ENCODE results near the gene GTPBP1.

The GTPBP1 gene

DNA sequence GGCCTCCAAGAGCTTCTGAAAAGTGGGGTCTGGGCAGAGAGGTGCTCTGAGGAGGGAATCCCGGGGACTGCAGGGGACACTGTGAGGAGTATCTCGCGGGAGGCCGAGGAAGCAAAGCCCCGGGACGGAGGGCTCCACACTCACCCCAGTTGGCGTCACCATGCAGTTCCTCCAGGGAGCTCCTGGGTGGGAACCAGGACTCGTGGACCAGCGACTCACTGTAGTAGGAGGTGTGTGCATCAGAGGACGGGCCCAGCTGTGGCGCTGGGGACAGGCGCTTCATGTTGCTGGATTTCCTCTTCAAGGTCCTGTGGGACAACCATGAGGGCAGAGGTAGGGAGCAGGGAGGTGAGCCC lies 45.3 kb downstream of the GTPBP1 start:
- no peak for TF ChIP-seq CTCF (IDR thresholded peaks at IDR 0.05; ENCODE audit: low read depth, low read length, missing control alignments)
- no peak for DNase-seq (ENCODE audit: extremely low read depth, low read depth)
- H3K4me3 ChIP-seq (replicated peaks; ENCODE audit: low read depth, low read length) = no peak overlapping the region

- TF ChIP-seq CTCF (IDR thresholded peaks at IDR 0.05; ENCODE audit: low read depth, low read length, missing control alignments) = no peak
- no peak overlapping the region for H3K4me3 ChIP-seq (replicated peaks; ENCODE audit: low read depth, low read length)
- no peak for DNase-seq (ENCODE audit: extremely low read depth, low read depth)
Measured at GRCh38 chr22:38751422-38752346, 45.9 kb downstream of the GTPBP1 start.

- TF ChIP-seq CTCF (IDR thresholded peaks at IDR 0.05; ENCODE audit: low read depth, low read length, missing control alignments) = no peak
- H3K4me3 ChIP-seq (replicated peaks; ENCODE audit: low read depth, low read length) = peak overlapping the region; percentile 71
Measured at GRCh38 chr22:38753948-38754750, 48.4 kb downstream of the GTPBP1 start.

DNA sequence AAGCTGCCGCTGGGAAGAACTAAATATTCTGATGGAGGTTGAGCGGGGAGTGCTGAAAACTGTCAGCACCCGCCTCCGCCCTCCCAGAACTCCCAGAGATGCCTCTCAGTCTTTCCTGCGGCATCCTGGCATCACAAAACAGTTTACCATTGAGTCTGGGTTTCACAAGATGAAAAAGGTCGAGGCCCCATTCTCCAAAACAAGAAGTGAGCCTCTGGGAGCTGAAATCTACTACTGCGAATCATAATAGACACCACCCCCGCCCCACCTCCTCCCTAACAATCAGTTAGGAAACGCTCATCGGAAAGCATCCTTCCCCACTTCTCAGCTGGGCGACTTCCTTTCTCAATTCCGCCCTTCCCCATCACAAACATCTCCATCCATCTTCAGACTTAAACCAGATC lies 49.0 kb downstream of the GTPBP1 start:
- DNase-seq (ENCODE audit: extremely low read depth, low read depth) = no peak
- peak overlapping the region; percentile 71 for H3K4me3 ChIP-seq (replicated peaks; ENCODE audit: low read depth, low read length)
- no peak for TF ChIP-seq CTCF (IDR thresholded peaks at IDR 0.05; ENCODE audit: low read depth, low read length, missing control alignments)

More at GRCh38 chr22:38753948-38754750, 48.4 kb downstream of the GTPBP1 start:
- peak; percentile 26 for DNase-seq (ENCODE audit: extremely low read depth, low read depth)

DNA sequence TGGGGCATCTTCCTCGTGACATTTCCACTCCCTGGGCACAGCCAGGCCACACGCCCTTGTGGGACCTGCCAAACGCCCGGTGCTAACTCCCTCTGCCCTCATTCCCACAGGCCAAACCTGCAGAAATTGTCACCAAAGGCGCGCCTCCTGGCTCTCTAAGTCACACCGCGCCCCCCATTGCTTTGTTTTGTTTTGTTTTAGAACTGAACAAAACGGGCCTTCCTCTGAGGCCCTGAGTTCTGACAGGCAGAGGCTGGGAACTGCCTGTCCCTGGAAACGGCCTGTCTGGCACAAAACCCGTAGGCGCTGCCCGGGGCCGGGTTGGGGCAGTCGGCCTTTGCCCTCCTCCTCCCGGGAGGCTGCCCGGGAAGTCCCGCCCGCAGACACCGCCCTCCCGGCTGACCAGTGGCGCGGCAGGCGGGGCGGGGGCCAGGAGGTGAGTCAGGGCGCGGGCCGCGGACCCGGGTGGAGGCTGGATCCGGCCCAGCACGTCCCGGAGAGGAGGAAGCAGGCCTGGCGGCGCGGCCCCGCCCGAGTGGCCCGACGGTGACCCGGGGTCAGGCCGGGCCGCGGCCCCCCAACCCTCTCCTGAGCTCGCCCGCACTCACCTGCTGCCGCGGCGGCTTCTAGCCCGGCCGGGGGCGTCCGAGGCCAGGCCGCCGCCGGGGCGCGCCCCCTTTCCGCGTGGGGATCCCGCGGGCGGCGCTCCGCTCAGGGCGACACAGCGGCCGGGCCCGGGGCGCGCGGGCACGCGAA lies 49.6 kb downstream of the GTPBP1 start:
- H3K4me3 ChIP-seq (replicated peaks; ENCODE audit: low read depth, low read length) = peak overlapping the region; percentile 71
- TF ChIP-seq CTCF (IDR thresholded peaks at IDR 0.05; ENCODE audit: low read depth, low read length, missing control alignments) = no peak
- DNase-seq (ENCODE audit: extremely low read depth, low read depth) = no peak

- no peak for TF ChIP-seq CTCF (IDR thresholded peaks at IDR 0.05; ENCODE audit: low read depth, low read length, missing control alignments)
- no peak for DNase-seq (ENCODE audit: extremely low read depth, low read depth)
- peak within 1 kb of the TSS; percentile 71 for H3K4me3 ChIP-seq (replicated peaks; ENCODE audit: low read depth, low read length)
Measured at GRCh38 chr22:38755911-38756532, 50.3 kb downstream of the GTPBP1 start, which contains the start of gene SUN2. TSS of gene SUN2 (minus strand) at chr22:38755998. CDS start at chr22:38752628, 3,370 bp downstream.
